IMR-90 (cell line): Measurements from ENCODE around the gene TNK2.

ENCODE experiments used
- MAFK ChIP-seq: IDR thresholded peaks from 2 replicates; pipeline ENCODE4 v1.6.1; 2012; ENCODE audit warnings: low read depth, low read length, improper control_type of control experiment
- TF ChIP-seq, protein P1 (sequence below): conservative IDR thresholded peaks from 2 replicates; pipeline ENCODE4 v1.5.1; 2012; ENCODE audit warnings: mild to moderate bottlenecking, low read depth, low read length, improper control_type of control experiment

DNA sequence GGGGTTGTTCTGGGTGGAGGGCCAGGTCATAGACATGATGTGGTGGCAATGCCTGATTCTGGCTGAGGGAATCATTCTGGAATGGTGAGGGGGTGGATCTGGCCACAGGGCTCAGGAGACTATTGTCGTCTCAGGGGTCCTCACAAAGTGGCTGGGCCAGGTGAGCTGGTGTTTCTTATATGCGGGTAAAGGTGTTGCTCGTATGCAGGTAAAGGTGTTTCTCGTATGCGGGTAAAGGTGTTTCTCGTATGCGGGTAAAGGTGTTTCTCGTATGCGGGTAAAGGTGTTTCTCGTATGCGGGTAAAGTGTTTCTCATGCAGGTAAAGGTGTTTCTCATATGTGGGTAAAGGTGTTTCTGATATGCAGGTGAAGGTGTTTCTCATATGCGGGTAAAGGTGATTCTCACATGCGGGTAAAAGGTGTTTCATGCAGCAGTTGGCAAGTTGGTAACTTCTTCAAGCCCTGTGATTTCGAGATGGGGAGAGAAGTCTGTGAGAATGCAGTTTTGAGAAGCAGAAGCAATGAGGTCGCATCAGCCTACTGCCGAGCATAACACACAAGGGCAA, 86.1 kb downstream of the TNK2 start:
- TF ChIP-seq MAFK, result no peak
- TF ChIP-seq, protein P1, sequence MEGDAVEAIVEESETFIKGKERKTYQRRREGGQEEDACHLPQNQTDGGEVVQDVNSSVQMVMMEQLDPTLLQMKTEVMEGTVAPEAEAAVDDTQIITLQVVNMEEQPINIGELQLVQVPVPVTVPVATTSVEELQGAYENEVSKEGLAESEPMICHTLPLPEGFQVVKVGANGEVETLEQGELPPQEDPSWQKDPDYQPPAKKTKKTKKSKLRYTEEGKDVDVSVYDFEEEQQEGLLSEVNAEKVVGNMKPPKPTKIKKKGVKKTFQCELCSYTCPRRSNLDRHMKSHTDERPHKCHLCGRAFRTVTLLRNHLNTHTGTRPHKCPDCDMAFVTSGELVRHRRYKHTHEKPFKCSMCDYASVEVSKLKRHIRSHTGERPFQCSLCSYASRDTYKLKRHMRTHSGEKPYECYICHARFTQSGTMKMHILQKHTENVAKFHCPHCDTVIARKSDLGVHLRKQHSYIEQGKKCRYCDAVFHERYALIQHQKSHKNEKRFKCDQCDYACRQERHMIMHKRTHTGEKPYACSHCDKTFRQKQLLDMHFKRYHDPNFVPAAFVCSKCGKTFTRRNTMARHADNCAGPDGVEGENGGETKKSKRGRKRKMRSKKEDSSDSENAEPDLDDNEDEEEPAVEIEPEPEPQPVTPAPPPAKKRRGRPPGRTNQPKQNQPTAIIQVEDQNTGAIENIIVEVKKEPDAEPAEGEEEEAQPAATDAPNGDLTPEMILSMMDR, result no peak
